Stomach (tissue), 9 donors: Measurements from ENCODE around the gene ARFIP1. TPM values are rescaled to one million over a fixed set of nuclear protein-coding genes. Genes with fewer than 3 reads are reported as not detected.
"Not testable (repeated sequence)": the region's sequence is repeated elsewhere in the genome, so short reads cannot be mapped to it uniquely, and the experiment has no call there.

Source experiments
- DNase-seq, 2 donors: peaks; one replicate each; pipeline versions ENCODE4 v3.0.0 to v3.0.0-alpha.2; 2013 to 2019
- H3K27ac ChIP-seq, 5 donors: fragments of 200-600 bp in 4 of 5; sonication (generic) in 4 of 5; one replicate each; pipeline ENCODE4 v1.5.1; 2013 to 2019; ENCODE audit warnings: mild to moderate bottlenecking in 1 of 5, moderate library complexity in 1 of 5
- H3K27me3 ChIP-seq, 3 donors: fragments of 200-600 bp; sonication (generic); one replicate each; pipeline ENCODE4 v1.5.1; 2017 to 2019; ENCODE audit warnings: mixed run types in 1 of 3
- H3K36me3 ChIP-seq, 4 donors: fragments of 200-600 bp; sonication (generic); 1 replicate in 3 of 4; 2 replicates in 1 of 4; pipeline ENCODE4 v1.5.1; 2016 to 2019
- H3K4me1 ChIP-seq, 4 donors: fragments of 200-600 bp; sonication (generic); one replicate each; pipeline ENCODE4 v1.5.1; 2016 to 2019
- H3K4me3 ChIP-seq, 4 donors: fragments of 200-600 bp; sonication (generic) in 3 of 4; one replicate each; pipeline ENCODE4 v1.5.1; 2016 to 2019; ENCODE audit warnings: mild to moderate bottlenecking in 1 of 4
- H3K9me3 ChIP-seq, 4 donors: fragments of 200-600 bp; sonication (generic); one replicate each; pipeline ENCODE4 v1.5.1; 2016 to 2019
- EP300 ChIP-seq: sonication (generic); formaldehyde crosslinking; IDR thresholded peaks from one replicate; pipeline ENCODE4 v1.6.1; 2017; ENCODE audit warnings: antibody characterized with exemption
- POLR2A ChIP-seq, 4 donors: fragments of 450-650 bp; IDR thresholded peaks; one replicate each; pipeline ENCODE4 v1.6.1; 2016; ENCODE audit warnings: antibody characterized with exemption in 4 of 4, control low read depth in 2 of 4, mild to moderate bottlenecking in 1 of 4, moderate library complexity in 1 of 4
- POLR2AphosphoS5 ChIP-seq, 3 donors: sonication (generic); formaldehyde crosslinking; IDR thresholded peaks; one replicate each; pipeline ENCODE4 v1.6.1; 2016; ENCODE audit warnings: antibody characterized with exemption in 3 of 3
- WGBS, 5 donors: extraction: QIAGEN DNeasy Blood & Tissue Kit in 3 of 5; methylation state at CpG; one replicate each; pipeline versions ENCODE4 v1.1.5 to v1.1.7; 2013 to 2018; 5-methylcytosine and 5-hydroxymethylcytosine counted together
- intact Hi-C: fragments of 100-400 bp; cut with DNase I; formaldehyde crosslinking; loops from one replicate; pipeline ENCODE4 v1.15.1; 2023; ENCODE audit warnings: low total_unique reads
- polyA plus RNA-seq, 3 donors: library from polyadenylated mRNA; stranded (reverse); fragments of 200-250 nt; gene quantifications; one replicate each; pipeline ENCODE4 v1.2.3, GENCODE V29; 2013
- total RNA-seq, 5 donors: library from RNA; depleted of rRNA; stranded (reverse); fragments of >200 nt; gene quantifications; one replicate each; pipeline versions ENCODE4 v1.1.0 to v1.2.3, GENCODE V29; 2014 to 2016
- TF ChIP-seq, protein P1 (sequence below), 7 experiments: fragments of 450-650 bp in 4 of 7; fragments of 200-600 bp in 3 of 7; sonication (generic) in 3 of 7; IDR thresholded peaks; one replicate each; pipeline ENCODE4 v1.5.1; 2016 to 2019; ENCODE audit warnings: antibody characterized with exemption in 7 of 7, control low read depth in 2 of 7, mild to moderate bottlenecking in 1 of 7
- donor health status: healthy with polysubstance abuse.
- donor health status: Bipolar disorder and iron deficiency.
- donor health status: healthy.

The ARFIP1 gene
- total and polyA plus RNA-seq, 8 donors: 15.3 to 103 (median 39.4) TPM

DNA sequence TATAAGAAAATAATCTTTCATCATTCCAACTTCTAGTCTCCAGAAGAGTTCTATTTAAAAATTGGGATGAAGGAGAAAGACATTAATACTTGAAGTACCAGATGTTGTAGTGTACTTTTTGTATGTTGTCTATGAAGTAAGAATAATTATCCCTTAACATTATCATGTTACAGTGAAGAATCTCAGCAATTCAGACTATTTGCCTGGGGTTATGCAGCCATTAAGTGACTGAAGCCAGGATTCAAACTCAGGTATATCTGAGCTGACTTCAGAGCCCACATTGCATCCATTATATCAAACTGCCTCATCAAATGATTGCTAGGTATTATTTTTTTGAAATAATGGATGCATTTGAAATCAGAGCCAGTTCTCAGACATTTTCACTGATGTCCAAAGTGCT, 80.3 kb downstream of the ARFIP1 start:
- Histone ChIP-seq H3K4me1 (peaks cover 0 to 13% (median 3%) of the 10 kb centered on the region in 4 donors), H3K27me3 (no peaks in the 10 kb centered on the region), H3K9me3 (no peaks in the 10 kb centered on the region), H3K27ac (no peak overlapping the region), H3K4me3 (no peak overlapping the region), H3K36me3 (peaks cover 4 to 17% (median 9%) of the 10 kb centered on the region in 4 donors)
- TF ChIP-seq POLR2AphosphoS5 (IDR thresholded peaks at IDR 0.05) (no peak), POLR2A (IDR thresholded peaks at IDR 0.05) (no peak), EP300 (no peak)
- TF ChIP-seq, protein P1, sequence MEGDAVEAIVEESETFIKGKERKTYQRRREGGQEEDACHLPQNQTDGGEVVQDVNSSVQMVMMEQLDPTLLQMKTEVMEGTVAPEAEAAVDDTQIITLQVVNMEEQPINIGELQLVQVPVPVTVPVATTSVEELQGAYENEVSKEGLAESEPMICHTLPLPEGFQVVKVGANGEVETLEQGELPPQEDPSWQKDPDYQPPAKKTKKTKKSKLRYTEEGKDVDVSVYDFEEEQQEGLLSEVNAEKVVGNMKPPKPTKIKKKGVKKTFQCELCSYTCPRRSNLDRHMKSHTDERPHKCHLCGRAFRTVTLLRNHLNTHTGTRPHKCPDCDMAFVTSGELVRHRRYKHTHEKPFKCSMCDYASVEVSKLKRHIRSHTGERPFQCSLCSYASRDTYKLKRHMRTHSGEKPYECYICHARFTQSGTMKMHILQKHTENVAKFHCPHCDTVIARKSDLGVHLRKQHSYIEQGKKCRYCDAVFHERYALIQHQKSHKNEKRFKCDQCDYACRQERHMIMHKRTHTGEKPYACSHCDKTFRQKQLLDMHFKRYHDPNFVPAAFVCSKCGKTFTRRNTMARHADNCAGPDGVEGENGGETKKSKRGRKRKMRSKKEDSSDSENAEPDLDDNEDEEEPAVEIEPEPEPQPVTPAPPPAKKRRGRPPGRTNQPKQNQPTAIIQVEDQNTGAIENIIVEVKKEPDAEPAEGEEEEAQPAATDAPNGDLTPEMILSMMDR (IDR thresholded peaks at IDR 0.05): no peak
- DNase-seq: no peak
- intact Hi-C loops: no loop called here

DNA sequence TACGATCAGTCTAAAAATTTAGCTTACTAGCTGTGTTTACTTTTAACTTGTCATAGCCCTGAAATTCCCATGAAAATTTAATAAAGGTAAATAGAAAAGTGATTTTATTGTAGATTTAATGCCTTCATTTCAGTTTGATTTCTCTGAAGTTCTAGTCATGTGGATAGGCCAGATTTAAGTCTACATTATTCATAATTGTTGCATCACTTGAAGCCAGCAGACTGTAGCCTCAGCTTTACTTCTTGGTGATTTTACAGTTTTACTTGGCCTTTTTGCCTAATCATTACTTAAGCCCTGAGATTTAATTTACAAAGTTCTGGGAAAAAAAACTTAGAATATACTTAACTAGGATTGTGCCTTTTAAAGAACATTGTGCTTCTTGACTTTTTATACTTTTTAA, 82.9 kb downstream of the ARFIP1 start:
- Histone ChIP-seq H3K27me3 (no peaks in the 10 kb centered on the region), H3K4me3 (no peak overlapping the region), H3K36me3 (peaks cover 4 to 33% (median 26%) of the 10 kb centered on the region in 4 donors), H3K9me3 (no peaks in the 10 kb centered on the region), H3K27ac (no peak overlapping the region), H3K4me1 (peaks cover 0 to 5% (median 0%) of the 10 kb centered on the region in 4 donors)
- TF ChIP-seq, protein P1 (IDR thresholded peaks at IDR 0.05): no peak
- no peak for TF ChIP-seq POLR2A (IDR thresholded peaks at IDR 0.05)
- TF ChIP-seq EP300: no peak
- TF ChIP-seq POLR2AphosphoS5 (IDR thresholded peaks at IDR 0.05): no peak
- no peak for DNase-seq
- WGBS, 5 donors: 86 to 98% (median 96%) methylated on average over 1 of the region's 1 CpG
- intact Hi-C loops: no loop called here

DNA sequence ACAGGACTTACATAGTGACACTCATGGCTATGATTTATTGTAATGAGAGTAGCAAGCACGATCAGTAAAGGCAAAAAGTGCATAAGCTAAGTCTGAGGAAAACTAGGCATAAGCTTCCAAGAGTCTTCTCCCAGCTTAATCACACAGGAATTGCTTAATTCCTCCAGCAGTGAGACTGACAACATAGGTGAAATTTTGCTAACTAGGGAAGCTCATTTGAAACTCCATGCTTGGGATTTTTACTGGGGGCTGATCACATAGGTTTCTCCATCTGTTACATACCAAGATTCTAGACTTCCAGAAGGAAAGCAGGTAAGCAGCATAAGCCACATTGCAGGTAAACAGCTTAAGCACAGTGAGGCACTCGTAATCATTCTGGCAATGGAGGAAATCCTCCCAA, 84.6 kb downstream of the ARFIP1 start:
- Histone ChIP-seq H3K9me3 (no peaks in the 10 kb centered on the region), H3K36me3 (peaks cover 4 to 35% (median 26%) of the 10 kb centered on the region in 4 donors), H3K4me3 (no peak overlapping the region), H3K4me1 (peaks cover 0 to under 1% (median 0%) of the 10 kb centered on the region in 4 donors), H3K27me3 (no peaks in the 10 kb centered on the region), H3K27ac (no peak overlapping the region)
- WGBS, 5 donors: 70 to 85% (median 79%) methylated on average over 2 of the region's 2 CpGs
- DNase-seq: no peak
- no peak for TF ChIP-seq POLR2AphosphoS5 (IDR thresholded peaks at IDR 0.05)
- no peak for TF ChIP-seq EP300
- no peak for TF ChIP-seq POLR2A (IDR thresholded peaks at IDR 0.05)
- TF ChIP-seq, protein P1 (IDR thresholded peaks at IDR 0.05): no peak
- intact Hi-C loops: no loop called here

DNA sequence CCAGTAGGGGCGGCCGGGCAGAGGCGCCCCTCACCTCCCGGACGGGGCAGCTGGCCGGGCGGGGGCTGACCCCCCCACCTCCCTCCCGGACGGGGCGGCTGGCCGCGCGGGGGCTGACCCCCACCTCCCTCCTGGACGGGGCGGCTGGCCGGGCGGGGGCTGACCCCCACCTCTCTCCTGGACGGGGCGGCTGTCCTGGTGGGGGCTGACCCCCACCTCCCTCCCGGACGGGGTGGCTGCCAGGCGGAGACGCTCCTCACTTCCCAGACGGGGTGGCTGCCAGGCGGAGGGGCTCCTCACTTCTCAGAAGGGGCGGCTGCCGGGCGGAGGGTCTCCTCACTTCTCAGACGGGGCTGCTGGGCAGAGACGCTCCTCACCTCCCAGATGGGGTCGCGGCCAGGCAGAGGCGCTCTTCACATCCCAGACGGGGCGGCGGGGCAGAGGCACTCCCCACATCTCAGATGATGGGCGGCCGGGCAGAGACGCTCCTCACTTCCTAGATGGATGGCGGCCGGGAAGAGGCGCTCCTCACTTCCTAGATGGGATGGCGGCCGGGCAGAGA, 86.8 kb downstream of the ARFIP1 start:
- DNase-seq, intact Hi-C loops, H3K27ac ChIP-seq, H3K4me3 ChIP-seq, H3K4me1 ChIP-seq, H3K9me3 ChIP-seq, H3K27me3 ChIP-seq: not testable (repeated sequence)
- H3K36me3 ChIP-seq: peaks cover 4 to 38% (median 29%) of the 10 kb centered on the region in 4 donors
- WGBS, 5 donors: 95 to 99% (median 98%) methylated on average over 19 to 39 of the region's 44 CpGs

DNA sequence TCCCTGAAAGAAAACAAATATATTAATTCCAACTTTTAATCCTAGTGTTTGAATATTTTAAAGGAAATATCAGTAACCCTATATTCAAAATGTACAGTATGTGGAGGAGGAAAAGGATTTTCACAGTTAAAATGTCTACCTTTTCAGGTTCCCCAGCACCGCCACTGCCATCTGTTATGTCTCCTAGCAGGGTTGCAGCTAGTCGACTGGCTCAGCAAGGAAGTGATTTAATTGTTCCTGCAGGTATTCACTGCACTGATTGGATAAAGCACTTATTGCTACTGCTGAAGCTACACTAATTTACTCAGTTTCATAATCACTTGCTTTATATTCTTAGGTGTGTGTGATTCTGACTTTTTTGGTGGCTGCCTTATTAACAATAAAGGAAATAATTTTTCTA, 90.9 kb downstream of the ARFIP1 start:
- 63 to 81% (median 68%) methylated on average over 2 of the region's 2 CpGs for WGBS, 5 donors
- peak in 1 of 2 donors; percentile 28 for DNase-seq
- Histone ChIP-seq H3K9me3 (no peaks in the 10 kb centered on the region), H3K27ac (no peak overlapping the region), H3K36me3 (peaks cover 0 to 41% (median 35%) of the 10 kb centered on the region in 4 donors), H3K27me3 (no peaks in the 10 kb centered on the region), H3K4me1 (no peaks in the 10 kb centered on the region), H3K4me3 (no peak overlapping the region)
- TF ChIP-seq POLR2AphosphoS5 (IDR thresholded peaks at IDR 0.05) (no peak), EP300 (no peak), POLR2A (IDR thresholded peaks at IDR 0.05) (no peak)
- TF ChIP-seq, protein P1 (IDR thresholded peaks at IDR 0.05): no peak
- intact Hi-C loops: no loop called here
